Measurements from ENCODE around the gene FAHD1. TPM values are rescaled to one million over a fixed set of nuclear protein-coding genes. Genes with fewer than 3 reads are reported as not detected.

FAHD1 gene
- total and polyA plus RNA-seq, 9 of the 15 experiments (the other 6 are each of a cell fraction or from before 2014, with no cell fraction given), result 2.2 to 20.9 (median 10.7) TPM

DNA sequence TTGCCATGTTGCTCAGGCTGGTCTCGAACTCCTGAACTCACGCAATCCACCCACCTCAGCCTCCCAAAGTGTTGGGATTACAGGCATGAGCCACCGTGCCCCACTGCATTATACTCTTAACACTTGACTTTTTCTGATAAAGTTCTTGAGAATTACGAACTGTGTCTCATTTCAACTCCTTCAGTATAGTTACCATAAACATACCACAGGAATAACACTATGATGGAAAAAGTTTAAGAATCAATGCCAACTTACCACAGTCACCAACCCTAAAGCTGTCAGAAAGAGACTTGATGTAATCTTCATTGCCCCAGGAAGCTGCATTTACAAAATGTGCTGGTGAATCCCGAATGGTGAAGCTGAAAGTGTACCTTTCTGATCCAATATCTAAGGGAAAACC, 34.7 kb downstream of the FAHD1 start:
- no TSS peak for BruUV-seq (replicated peaks)
- in situ Hi-C loops (cut with MboI), result no loop called here
- Histone ChIP-seq H3K9ac (ENCODE audit: insufficient read depth in 1 of 2, low read depth in 2 of 2, low read length in 2 of 2) (no peak overlapping the region), H2AFZ (ENCODE audit: low read depth, low read length) (no peak overlapping the region), H3K36me3 (ENCODE audit: control insufficient read depth, insufficient read depth, low read length) (peaks cover 71% of the 10 kb centered on the region), H3K4me1 (replicated peaks in 1 of 2; ENCODE audit: control insufficient read depth in 2 of 2, insufficient read depth in 2 of 2, low read length in 2 of 2) (no peaks in the 10 kb centered on the region), H3K4me3 (no peak overlapping the region), H4K20me1 (replicated peaks; ENCODE audit: control insufficient read depth, insufficient read depth, low read length) (no peaks in the 10 kb centered on the region), H3K4me2 (ENCODE audit: insufficient read depth, low read length) (no peak overlapping the region), H3K27ac (ENCODE audit: extremely low read depth, low read depth, low read length) (no peak overlapping the region), H3K9me3 (replicated peaks; ENCODE audit: control insufficient read depth, insufficient read depth, low read depth, low read length) (no peaks in the 10 kb centered on the region), H3K27me3 (ENCODE audit: control insufficient read depth in 2 of 2, insufficient read depth in 2 of 2, low read length in 2 of 2) (no peaks in the 10 kb centered on the region), H3K9me1 (ENCODE audit: control insufficient read depth, insufficient read depth, low read length) (no peaks in the 10 kb centered on the region), H3K79me2 (ENCODE audit: control insufficient read depth, insufficient read depth, low read length) (peaks cover 38% of the 10 kb centered on the region)
- 94% methylated on average over 5 of the region's 5 CpGs for WGBS (ENCODE audit: insufficient coverage, low coverage, missing lambda C conversion rate)
- ChIA-PET CTCF (ENCODE audit: low intra/inter-chr PET ratio) (interaction anchor here (3.1 kb wide), 1 partner anchor 68 kb away, joined by 51 read pairs; no protein-coding TSS in a partner anchor), POLR2A (interaction anchor here (0.6 to 1.0 kb wide), 2 partner anchors 103 to 113 kb away, joined by 3 read pairs; partner anchors contain the start of gene RPS2)
- FAIRE-seq (no peak), DNase-seq (ENCODE audit: extremely low read depth in 1 of 4, low spot score in 3 of 4) (no peak), ATAC-seq (no peak)
- TF ChIP-seq, protein P1, sequence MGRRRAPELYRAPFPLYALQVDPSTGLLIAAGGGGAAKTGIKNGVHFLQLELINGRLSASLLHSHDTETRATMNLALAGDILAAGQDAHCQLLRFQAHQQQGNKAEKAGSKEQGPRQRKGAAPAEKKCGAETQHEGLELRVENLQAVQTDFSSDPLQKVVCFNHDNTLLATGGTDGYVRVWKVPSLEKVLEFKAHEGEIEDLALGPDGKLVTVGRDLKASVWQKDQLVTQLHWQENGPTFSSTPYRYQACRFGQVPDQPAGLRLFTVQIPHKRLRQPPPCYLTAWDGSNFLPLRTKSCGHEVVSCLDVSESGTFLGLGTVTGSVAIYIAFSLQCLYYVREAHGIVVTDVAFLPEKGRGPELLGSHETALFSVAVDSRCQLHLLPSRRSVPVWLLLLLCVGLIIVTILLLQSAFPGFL (CRISPR knock-in tag; IDR thresholded peaks at IDR 0.05), result no peak
- no peak for TF ChIP-seq MXI1 (IDR thresholded peaks at IDR 0.05; ENCODE audit: low read depth, low read length)
- TF ChIP-seq NUFIP1 (IDR thresholded peaks at IDR 0.05; ENCODE audit: partially characterized antibody), result no peak
- TF ChIP-seq ZNF699 (CRISPR knock-in tag; IDR thresholded peaks at IDR 0.05; ENCODE audit: insufficient replicate concordance), result no peak
- TF ChIP-seq ARNT (IDR thresholded peaks at IDR 0.05), result no peak
- no peak for TF ChIP-seq MCM5 (IDR thresholded peaks at IDR 0.05; ENCODE audit: low read depth)
- TF ChIP-seq PTBP1 (IDR thresholded peaks at IDR 0.05; ENCODE audit: low read depth, low read length), result no peak
- intact Hi-C loops (cut with micrococcal nuclease), result no loop called here

All from K562 (cell line).